Stomach (tissue), 4 donors: ENCODE measurements around the gene ARL4D.

Source experiments
- EP300 ChIP-seq: sonication (generic); formaldehyde crosslinking; IDR thresholded peaks from one replicate; pipeline ENCODE4 v1.6.1; 2017; ENCODE audit warnings: antibody characterized with exemption
- POLR2A ChIP-seq, 4 donors: fragments of 450-650 bp; IDR thresholded peaks; one replicate each; pipeline ENCODE4 v1.6.1; 2016; ENCODE audit warnings: antibody characterized with exemption in 4 of 4, control low read depth in 2 of 4, mild to moderate bottlenecking in 1 of 4, moderate library complexity in 1 of 4
- POLR2AphosphoS5 ChIP-seq, 3 donors: sonication (generic); formaldehyde crosslinking; IDR thresholded peaks; one replicate each; pipeline ENCODE4 v1.6.1; 2016; ENCODE audit warnings: antibody characterized with exemption in 3 of 3
- TF ChIP-seq, protein P1 (sequence below), 7 experiments: fragments of 450-650 bp in 4 of 7; fragments of 200-600 bp in 3 of 7; sonication (generic) in 3 of 7; IDR thresholded peaks; one replicate each; pipeline ENCODE4 v1.5.1; 2016 to 2019; ENCODE audit warnings: antibody characterized with exemption in 7 of 7, control low read depth in 2 of 7, mild to moderate bottlenecking in 1 of 7

- TF ChIP-seq EP300 = no peak
- TF ChIP-seq, protein P1, sequence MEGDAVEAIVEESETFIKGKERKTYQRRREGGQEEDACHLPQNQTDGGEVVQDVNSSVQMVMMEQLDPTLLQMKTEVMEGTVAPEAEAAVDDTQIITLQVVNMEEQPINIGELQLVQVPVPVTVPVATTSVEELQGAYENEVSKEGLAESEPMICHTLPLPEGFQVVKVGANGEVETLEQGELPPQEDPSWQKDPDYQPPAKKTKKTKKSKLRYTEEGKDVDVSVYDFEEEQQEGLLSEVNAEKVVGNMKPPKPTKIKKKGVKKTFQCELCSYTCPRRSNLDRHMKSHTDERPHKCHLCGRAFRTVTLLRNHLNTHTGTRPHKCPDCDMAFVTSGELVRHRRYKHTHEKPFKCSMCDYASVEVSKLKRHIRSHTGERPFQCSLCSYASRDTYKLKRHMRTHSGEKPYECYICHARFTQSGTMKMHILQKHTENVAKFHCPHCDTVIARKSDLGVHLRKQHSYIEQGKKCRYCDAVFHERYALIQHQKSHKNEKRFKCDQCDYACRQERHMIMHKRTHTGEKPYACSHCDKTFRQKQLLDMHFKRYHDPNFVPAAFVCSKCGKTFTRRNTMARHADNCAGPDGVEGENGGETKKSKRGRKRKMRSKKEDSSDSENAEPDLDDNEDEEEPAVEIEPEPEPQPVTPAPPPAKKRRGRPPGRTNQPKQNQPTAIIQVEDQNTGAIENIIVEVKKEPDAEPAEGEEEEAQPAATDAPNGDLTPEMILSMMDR (IDR thresholded peaks at IDR 0.05) = no peak
- TF ChIP-seq POLR2A (IDR thresholded peaks at IDR 0.05) = no peak
- no peak for TF ChIP-seq POLR2AphosphoS5 (IDR thresholded peaks at IDR 0.05)
Measured at GRCh38 chr17:43449470-43450248, 50.9 kb downstream of the ARL4D start.
